SK-N-SH (cell line): ENCODE measurements around the gene C1QTNF3. TPM values are rescaled to one million over a fixed set of nuclear protein-coding genes. Genes with fewer than 3 reads are reported as not detected.

Experiments used
- CTCF ChIA-PET: fragments of 300-600, 350-600 bp; formaldehyde crosslinking; extraction: SDS; loops from one replicate; lab custom pipeline; 2021; lab: Yijun Ruan, JAX
- POLR2A ChIA-PET: fragments of 350-600 bp; sonication (Branson Sonifier 250); formaldehyde crosslinking; extraction: SDS; loops from one replicate; lab custom pipeline; 2020; ENCODE audit warnings: antibody characterized with exemption, inconsistent platforms; lab: Yijun Ruan, JAX
- DNase-seq: peaks from one replicate; pipeline ENCODE4 v3.0.0; 2012
- H2AFZ ChIP-seq: fragments of 200-600 bp; sonication (generic); 2 replicates; pipeline ENCODE4 v1.8.1; 2016; ENCODE audit warnings: antibody characterized with exemption, mild to moderate bottlenecking, low read depth
- H3F3A ChIP-seq: fragments of 200-600 bp; sonication (generic); replicated peaks from 2 replicates; pipeline ENCODE3; 2016; ENCODE audit warnings: antibody characterized with exemption, mild to moderate bottlenecking; ENCODE audit not compliant: insufficient read depth
- H3K27ac ChIP-seq, 2 experiments: fragments of 200-500 bp in 1 of 2; fragments of 200-600 bp in 1 of 2; sonication (Bioruptor generic) in 1 of 2; sonication (generic), shearing (Covaris generic) in 1 of 2; 2 replicates each; pipeline versions ENCODE4 v1.5.1 to v1.6.1; 2014 to 2016; ENCODE audit warnings: low read depth in 2 of 2, inconsistent platforms in 1 of 2, low read length in 1 of 2, mild to moderate bottlenecking in 1 of 2, mixed read lengths in 1 of 2
- H3K27me3 ChIP-seq: fragments of 200-600 bp; sonication (generic), shearing (Covaris generic); 2 replicates; pipeline ENCODE4 v1.6.1; 2016; ENCODE audit warnings: mixed run types; ENCODE audit not compliant: insufficient read depth
- H3K36me3 ChIP-seq, 2 experiments: fragments of 200-500 bp in 1 of 2; fragments of 200-600 bp in 1 of 2; sonication (Bioruptor generic) in 1 of 2; sonication (generic) in 1 of 2; replicated peaks in 1 of 2; 2 replicates each; pipeline versions ENCODE3 to v1.5.1; 2014 to 2016; ENCODE audit warnings: low read length in 1 of 2, mild to moderate bottlenecking in 1 of 2; ENCODE audit not compliant: insufficient read depth in 2 of 2, control insufficient read depth in 1 of 2
- H3K4me1 ChIP-seq, 2 experiments: fragments of 200-500 bp in 1 of 2; fragments of 200-600 bp in 1 of 2; sonication (Bioruptor generic) in 1 of 2; sonication (generic), shearing (Covaris generic) in 1 of 2; 2 replicates each; pipeline versions ENCODE4 v1.5.1 to v1.6.1; 2014 to 2016; ENCODE audit warnings: low read depth in 1 of 2, low read length in 1 of 2, mixed run types in 1 of 2; ENCODE audit not compliant: insufficient read depth in 2 of 2, control insufficient read depth in 1 of 2
- H3K4me2 ChIP-seq: fragments of 200-600 bp; sonication (generic), shearing (Covaris generic); 2 replicates; pipeline ENCODE4 v1.6.1; 2017; ENCODE audit warnings: mixed run types
- H3K4me3 ChIP-seq, 2 experiments: fragments of 200-500 bp in 1 of 2; fragments of 200-600 bp in 1 of 2; sonication (Bioruptor generic) in 1 of 2; sonication (generic), shearing (Covaris generic) in 1 of 2; 2 replicates each; pipeline versions ENCODE4 v1.5.1 to v1.8.1; 2014 to 2016; ENCODE audit warnings: low read depth in 2 of 2, inconsistent platforms in 1 of 2, low read length in 1 of 2, mild to moderate bottlenecking in 1 of 2, mixed read lengths in 1 of 2, moderate library complexity in 1 of 2
- H3K79me2 ChIP-seq: fragments of 200-600 bp; sonication (generic); 2 replicates; pipeline ENCODE4 v1.8.1; 2017; ENCODE audit warnings: mild to moderate bottlenecking; ENCODE audit not compliant: insufficient read depth
- H3K9ac ChIP-seq: fragments of 200-600 bp; sonication (generic); 2 replicates; pipeline ENCODE4 v1.6.1; 2017; ENCODE audit warnings: mixed run types
- H3K9me2 ChIP-seq: fragments of 200-600 bp; sonication (generic); 2 replicates; pipeline ENCODE4 v1.6.1; 2017; ENCODE audit warnings: mixed run types
- H3K9me3 ChIP-seq: fragments of 200-600 bp; sonication (generic); 2 replicates; pipeline ENCODE4 v1.6.1; 2017; ENCODE audit warnings: mixed run types, mild to moderate bottlenecking, moderate library complexity
- H4K20me1 ChIP-seq: fragments of 200-600 bp; sonication (generic); 2 replicates; pipeline ENCODE4 v1.6.1; 2017; ENCODE audit warnings: mild to moderate bottlenecking, mixed run types; ENCODE audit not compliant: insufficient read depth
- CHD2 ChIP-seq: fragments of 150-350 bp; IDR thresholded peaks from 2 replicates; pipeline ENCODE4 v1.6.1; 2018; ENCODE audit warnings: low read length; ENCODE audit not compliant: partially characterized antibody
- ELF1 ChIP-seq: IDR thresholded peaks from 2 replicates; pipeline ENCODE4 v1.4.0; 2012
- EZH2phosphoT487 ChIP-seq: fragments of 200-600 bp; sonication (generic); IDR thresholded peaks from 2 replicates; pipeline ENCODE4 v1.6.1; 2017; ENCODE audit warnings: low read depth, mixed run types, mild to moderate bottlenecking, antibody characterized with exemption, moderate library complexity, borderline replicate concordance
- FOXJ3 ChIP-seq: sonication (generic); formaldehyde crosslinking; IDR thresholded peaks from 2 replicates; pipeline ENCODE4 v1.5.1; 2020; ENCODE audit warnings: mild to moderate bottlenecking, missing genetic modification reagents
- GABPA ChIP-seq: IDR thresholded peaks from 2 replicates; pipeline ENCODE4 v1.4.0; 2012; ENCODE audit warnings: low read depth, mild to moderate bottlenecking
- GATA2 ChIP-seq: sonication (generic); formaldehyde crosslinking; IDR thresholded peaks from 2 replicates; pipeline ENCODE4 v1.5.0; 2020; ENCODE audit warnings: mild to moderate bottlenecking, missing genetic modification reagents
- JUND ChIP-seq: IDR thresholded peaks from 2 replicates; pipeline ENCODE4 v1.4.0; 2012
- MAX ChIP-seq: IDR thresholded peaks from 2 replicates; pipeline ENCODE4 v1.4.0; 2012; ENCODE audit warnings: low read depth
- MEF2A ChIP-seq: IDR thresholded peaks from 2 replicates; pipeline ENCODE4 v1.4.0; 2012; ENCODE audit warnings: low read depth, borderline replicate concordance
- NFIC ChIP-seq: IDR thresholded peaks from 2 replicates; pipeline ENCODE4 v1.4.0; 2012; ENCODE audit warnings: borderline replicate concordance
- POLR2AphosphoS5 ChIP-seq: IDR thresholded peaks from 2 replicates; pipeline ENCODE4 v1.6.1; 2012; ENCODE audit warnings: low read depth, low read length
- RCOR1 ChIP-seq: fragments of 150-350 bp; IDR thresholded peaks from 2 replicates; pipeline ENCODE4 v1.6.1; 2017; ENCODE audit warnings: antibody characterized with exemption, low read length
- RFX5 ChIP-seq: IDR thresholded peaks from 2 replicates; pipeline ENCODE4 v1.6.1; 2012; ENCODE audit warnings: mild to moderate bottlenecking, improper control_type of control experiment, low read length
- RXRA ChIP-seq: IDR thresholded peaks from 2 replicates; pipeline ENCODE4 v1.4.0; 2012; ENCODE audit warnings: low read depth, mild to moderate bottlenecking, borderline replicate concordance
- SIN3A ChIP-seq: IDR thresholded peaks from 2 replicates; pipeline ENCODE4 v1.6.1; 2012; ENCODE audit warnings: low read depth, mild to moderate bottlenecking, low read length, moderate library complexity, borderline replicate concordance
- TAF1 ChIP-seq: IDR thresholded peaks from 2 replicates; pipeline ENCODE4 v1.6.1; 2012; ENCODE audit warnings: low read depth, mild to moderate bottlenecking, low read length, moderate library complexity, borderline replicate concordance
- TCF12 ChIP-seq: IDR thresholded peaks from 2 replicates; pipeline ENCODE4 v1.4.0; 2012
- YY1 ChIP-seq: IDR thresholded peaks from 2 replicates; pipeline ENCODE4 v1.4.0; 2012; ENCODE audit warnings: low read depth, mild to moderate bottlenecking
- WGBS: methylation state at CpG from one replicate; pipeline ENCODE4 v1.1.6; 2017; ENCODE audit warnings: low lambda C conversion rate; 5-methylcytosine and 5-hydroxymethylcytosine counted together
- polyA plus RNA-seq, 3 experiments: library from polyadenylated mRNA; depleted of rRNA; stranded (reverse); fragments of >200 nt; gene quantifications; 2 replicates each; pipeline ENCODE4 v1.2.3, GENCODE V29; 2012

Gene C1QTNF3
- polyA plus RNA-seq, 1 of the 3 experiments (the other 2 are of a cell fraction) = 1.5 TPM

GRCh38 chr5:34038390-34038789 is 4.6 kb downstream of the C1QTNF3 start:
- CTCF ChIA-PET = no interaction called here
- POLR2A ChIA-PET = no interaction called here

GRCh38 chr5:34037726-34038125 is 5.3 kb downstream of the C1QTNF3 start:
- TF ChIP-seq TAF1 = no peak
- TF ChIP-seq YY1 = no peak
- TF ChIP-seq POLR2AphosphoS5 = no peak
- no peak for TF ChIP-seq CHD2
- no peak for TF ChIP-seq JUND
- TF ChIP-seq EZH2phosphoT487 = no peak
- TF ChIP-seq FOXJ3 (CRISPR knock-in tag) = no peak
- TF ChIP-seq SIN3A = no peak
- TF ChIP-seq GATA2 (CRISPR knock-in tag) = no peak
- TF ChIP-seq RFX5 = no peak
- no peak for TF ChIP-seq MEF2A
- TF ChIP-seq NFIC = no peak
- Histone ChIP-seq H3K4me1 (no peaks in the 10 kb centered on the region), H3K9me3 (no peaks in the 10 kb centered on the region), H3K4me3 (no peak overlapping the region), H3F3A (no peaks in the 10 kb centered on the region), H3K79me2 (no peaks in the 10 kb centered on the region), H3K36me3 (peaks cover 0 to 3% of the 10 kb centered on the region in 2 experiments), H3K9me2 (no peaks in the 10 kb centered on the region), H2AFZ (no peak overlapping the region), H4K20me1 (no peaks in the 10 kb centered on the region), H3K27ac (no peak overlapping the region), H3K4me2 (no peak overlapping the region), H3K9ac (no peak overlapping the region), H3K27me3 (no peaks in the 10 kb centered on the region)
- no peak for DNase-seq
- ChIA-PET CTCF (no interaction called here), POLR2A (no interaction called here)
- WGBS = 74% methylated on average over 3 of the region's 3 CpGs

More at GRCh38 chr5:34038390-34038789, 4.6 kb downstream of the C1QTNF3 start:
- Histone ChIP-seq H3K27me3 (no peaks in the 10 kb centered on the region), H2AFZ (no peak overlapping the region), H3K27ac (no peak overlapping the region), H3K4me1 (no peaks in the 10 kb centered on the region), H3K9ac (no peak overlapping the region), H3K9me2 (no peaks in the 10 kb centered on the region), H3F3A (no peaks in the 10 kb centered on the region), H4K20me1 (no peaks in the 10 kb centered on the region), H3K79me2 (no peaks in the 10 kb centered on the region), H3K36me3 (peaks cover 0 to 3% of the 10 kb centered on the region in 2 experiments), H3K9me3 (no peaks in the 10 kb centered on the region), H3K4me2 (no peak overlapping the region), H3K4me3 (no peak overlapping the region)
- 80% methylated on average over 2 of the region's 2 CpGs for WGBS
- no peak for TF ChIP-seq JUND
- no peak for TF ChIP-seq FOXJ3 (CRISPR knock-in tag)
- TF ChIP-seq ELF1 = no peak
- no peak for TF ChIP-seq RXRA
- TF ChIP-seq TCF12 = no peak
- no peak for TF ChIP-seq SIN3A
- TF ChIP-seq EZH2phosphoT487 = no peak
- no peak for TF ChIP-seq NFIC
- TF ChIP-seq RCOR1 = no peak
- no peak for TF ChIP-seq MAX
- TF ChIP-seq GABPA = no peak
- no peak for DNase-seq
